Measurements from ENCODE around the gene TMEM213.

TMEM213 gene

GRCh38 chr7:138878051-138878450, 80.3 kb downstream of the TMEM213 start:
- Histone ChIP-seq H3K4me1 (ENCODE audit: control insufficient read depth in 1 of 2, insufficient read depth in 2 of 2, low read length in 2 of 2) (no peaks in the 10 kb centered on the region), H3K27ac (ENCODE audit: low read length) (no peak overlapping the region), H3K27me3 (ENCODE audit: low read depth, low read length) (no peaks in the 10 kb centered on the region), H3K4me3 (ENCODE audit: low read depth in 1 of 2, low read length in 2 of 2) (no peak overlapping the region), H3K9me3 (ENCODE audit: control insufficient read depth in 1 of 2, low read length in 2 of 2) (no peaks in the 10 kb centered on the region), H3K36me3 (ENCODE audit: control insufficient read depth in 1 of 2, insufficient read depth in 2 of 2, low read length in 2 of 2) (no peaks in the 10 kb centered on the region)

GRCh38 chr7:138878856-138879255, 81.1 kb downstream of the TMEM213 start:
- H3K9me3 ChIP-seq (ENCODE audit: control insufficient read depth in 1 of 2, low read length in 2 of 2) = no peaks in the 10 kb centered on the region
- H3K27ac ChIP-seq (ENCODE audit: low read length) = no peak overlapping the region
- H3K27me3 ChIP-seq (ENCODE audit: low read depth, low read length) = no peaks in the 10 kb centered on the region
- H3K4me1 ChIP-seq (ENCODE audit: control insufficient read depth in 1 of 2, insufficient read depth in 2 of 2, low read length in 2 of 2) = no peaks in the 10 kb centered on the region
- H3K36me3 ChIP-seq (ENCODE audit: control insufficient read depth in 1 of 2, insufficient read depth in 2 of 2, low read length in 2 of 2) = no peaks in the 10 kb centered on the region
- H3K4me3 ChIP-seq (ENCODE audit: low read depth in 1 of 2, low read length in 2 of 2) = no peak overlapping the region

GRCh38 chr7:138879356-138879755, 81.6 kb downstream of the TMEM213 start:
- H3K27me3 ChIP-seq (ENCODE audit: low read depth, low read length) = no peaks in the 10 kb centered on the region
- no peaks in the 10 kb centered on the region for H3K9me3 ChIP-seq (ENCODE audit: control insufficient read depth in 1 of 2, low read length in 2 of 2)
- H3K4me3 ChIP-seq (ENCODE audit: low read depth in 1 of 2, low read length in 2 of 2) = no peak overlapping the region
- H3K27ac ChIP-seq (ENCODE audit: low read length) = no peak overlapping the region
- no peaks in the 10 kb centered on the region for H3K36me3 ChIP-seq (ENCODE audit: control insufficient read depth in 1 of 2, insufficient read depth in 2 of 2, low read length in 2 of 2)
- no peaks in the 10 kb centered on the region for H3K4me1 ChIP-seq (ENCODE audit: control insufficient read depth in 1 of 2, insufficient read depth in 2 of 2, low read length in 2 of 2)

- Histone ChIP-seq H3K27ac (ENCODE audit: low read length) (no peak overlapping the region), H3K9me3 (ENCODE audit: control insufficient read depth in 1 of 2, low read length in 2 of 2) (no peaks in the 10 kb centered on the region)
Measured at GRCh38 chr7:138880881-138881578, 83.2 kb downstream of the TMEM213 start.

GRCh38 chr7:138881579-138882188, 83.9 kb downstream of the TMEM213 start:
- H3K27me3 ChIP-seq (ENCODE audit: low read depth, low read length) = no peaks in the 10 kb centered on the region
- H3K36me3 ChIP-seq (ENCODE audit: control insufficient read depth in 1 of 2, insufficient read depth in 2 of 2, low read length in 2 of 2) = no peaks in the 10 kb centered on the region
- no peak overlapping the region for H3K27ac ChIP-seq (ENCODE audit: low read length)
- H3K4me3 ChIP-seq (ENCODE audit: low read depth in 1 of 2, low read length in 2 of 2) = no peak overlapping the region
- no peaks in the 10 kb centered on the region for H3K9me3 ChIP-seq (ENCODE audit: control insufficient read depth in 1 of 2, low read length in 2 of 2)
- H3K4me1 ChIP-seq (ENCODE audit: control insufficient read depth in 1 of 2, insufficient read depth in 2 of 2, low read length in 2 of 2) = no peaks in the 10 kb centered on the region

More at GRCh38 chr7:138880881-138881578, 83.2 kb downstream of the TMEM213 start:
- Histone ChIP-seq H3K27me3 (ENCODE audit: low read depth, low read length) (no peaks in the 10 kb centered on the region), H3K4me1 (ENCODE audit: control insufficient read depth in 1 of 2, insufficient read depth in 2 of 2, low read length in 2 of 2) (no peaks in the 10 kb centered on the region), H3K36me3 (ENCODE audit: control insufficient read depth in 1 of 2, insufficient read depth in 2 of 2, low read length in 2 of 2) (no peaks in the 10 kb centered on the region), H3K4me3 (ENCODE audit: low read depth in 1 of 2, low read length in 2 of 2) (no peak overlapping the region)

GRCh38 chr7:138882249-138882648, 84.5 kb downstream of the TMEM213 start:
- no peaks in the 10 kb centered on the region for H3K27me3 ChIP-seq (ENCODE audit: low read depth, low read length)
- no peak overlapping the region for H3K4me3 ChIP-seq (ENCODE audit: low read depth in 1 of 2, low read length in 2 of 2)
- no peaks in the 10 kb centered on the region for H3K9me3 ChIP-seq (ENCODE audit: control insufficient read depth in 1 of 2, low read length in 2 of 2)
- H3K27ac ChIP-seq (ENCODE audit: low read length) = no peak overlapping the region
- H3K4me1 ChIP-seq (ENCODE audit: control insufficient read depth in 1 of 2, insufficient read depth in 2 of 2, low read length in 2 of 2) = no peaks in the 10 kb centered on the region
- H3K36me3 ChIP-seq (ENCODE audit: control insufficient read depth in 1 of 2, insufficient read depth in 2 of 2, low read length in 2 of 2) = no peaks in the 10 kb centered on the region

- H3K36me3 ChIP-seq (ENCODE audit: control insufficient read depth in 1 of 2, insufficient read depth in 2 of 2, low read length in 2 of 2) = no peaks in the 10 kb centered on the region
- no peak overlapping the region for H3K27ac ChIP-seq (ENCODE audit: low read length)
Measured at GRCh38 chr7:138885383-138886147, 87.8 kb downstream of the TMEM213 start.

GRCh38 chr7:138886501-138886917, 88.7 kb downstream of the TMEM213 start:
- H3K27me3 ChIP-seq (ENCODE audit: low read depth, low read length) = no peaks in the 10 kb centered on the region
- no peaks in the 10 kb centered on the region for H3K9me3 ChIP-seq (ENCODE audit: control insufficient read depth in 1 of 2, low read length in 2 of 2)
- no peak overlapping the region for H3K27ac ChIP-seq (ENCODE audit: low read length)
- no peaks in the 10 kb centered on the region for H3K36me3 ChIP-seq (ENCODE audit: control insufficient read depth in 1 of 2, insufficient read depth in 2 of 2, low read length in 2 of 2)
- H3K4me1 ChIP-seq (ENCODE audit: control insufficient read depth in 1 of 2, insufficient read depth in 2 of 2, low read length in 2 of 2) = no peaks in the 10 kb centered on the region
- H3K4me3 ChIP-seq (ENCODE audit: low read depth in 1 of 2, low read length in 2 of 2) = no peak overlapping the region

More at GRCh38 chr7:138885383-138886147, 87.8 kb downstream of the TMEM213 start:
- H3K27me3 ChIP-seq (ENCODE audit: low read depth, low read length) = no peaks in the 10 kb centered on the region
- H3K9me3 ChIP-seq (ENCODE audit: control insufficient read depth in 1 of 2, low read length in 2 of 2) = no peaks in the 10 kb centered on the region
- H3K4me1 ChIP-seq (ENCODE audit: control insufficient read depth in 1 of 2, insufficient read depth in 2 of 2, low read length in 2 of 2) = no peaks in the 10 kb centered on the region
- no peak overlapping the region for H3K4me3 ChIP-seq (ENCODE audit: low read depth in 1 of 2, low read length in 2 of 2)

GRCh38 chr7:138887085-138887710, 89.4 kb downstream of the TMEM213 start:
- Histone ChIP-seq H3K27ac (ENCODE audit: low read length) (no peak overlapping the region), H3K4me3 (ENCODE audit: low read depth in 1 of 2, low read length in 2 of 2) (no peak overlapping the region), H3K9me3 (ENCODE audit: control insufficient read depth in 1 of 2, low read length in 2 of 2) (no peaks in the 10 kb centered on the region), H3K36me3 (ENCODE audit: control insufficient read depth in 1 of 2, insufficient read depth in 2 of 2, low read length in 2 of 2) (no peaks in the 10 kb centered on the region), H3K27me3 (ENCODE audit: low read depth, low read length) (no peaks in the 10 kb centered on the region), H3K4me1 (ENCODE audit: control insufficient read depth in 1 of 2, insufficient read depth in 2 of 2, low read length in 2 of 2) (no peaks in the 10 kb centered on the region)
